H9 (cell line): Measurements from ENCODE around the gene KLF11. TPM values are rescaled to one million over a fixed set of nuclear protein-coding genes. Genes with fewer than 3 reads are reported as not detected.

ENCODE experiments used
- DNase-seq: peaks from one replicate; pipeline ENCODE4 v3.0.0-alpha.2; 2017
- H2AFZ ChIP-seq: one replicate; pipeline ENCODE4 v1.6.1; 2013; ENCODE audit warnings: mild to moderate bottlenecking, low read length, control low read depth, moderate library complexity
- H2AK5ac ChIP-seq: 2 replicates; pipeline ENCODE4 v1.6.1; 2013; ENCODE audit warnings: low read length, control low read depth, mixed read lengths; ENCODE audit not compliant: insufficient read length
- H2BK120ac ChIP-seq: one replicate; pipeline ENCODE4 v1.6.1; 2013; ENCODE audit warnings: low read depth, mild to moderate bottlenecking, low read length, control low read depth, inconsistent platforms; ENCODE audit not compliant: poor library complexity, severe bottlenecking
- H2BK12ac ChIP-seq: 2 replicates; pipeline ENCODE4 v1.6.1; 2013; ENCODE audit warnings: low read length, control low read depth, mixed read lengths, low read depth; ENCODE audit not compliant: insufficient read length
- H2BK15ac ChIP-seq: 2 replicates; pipeline ENCODE4 v1.6.1; 2013; ENCODE audit warnings: low read depth, low read length, control low read depth
- H2BK20ac ChIP-seq: one replicate; pipeline ENCODE4 v1.6.1; 2013; ENCODE audit warnings: low read depth, mild to moderate bottlenecking, low read length, control low read depth, inconsistent platforms; ENCODE audit not compliant: poor library complexity, severe bottlenecking
- H2BK5ac ChIP-seq: 2 replicates; pipeline ENCODE4 v1.6.1; 2013; ENCODE audit warnings: low read length, control low read depth, mixed read lengths; ENCODE audit not compliant: insufficient read length
- H3K14ac ChIP-seq: 2 replicates; pipeline ENCODE4 v1.6.1; 2013; ENCODE audit warnings: low read length, control low read depth; ENCODE audit not compliant: insufficient read depth
- H3K18ac ChIP-seq: 2 replicates; pipeline ENCODE4 v1.6.1; 2013; ENCODE audit warnings: low read depth, mild to moderate bottlenecking, mixed read lengths, low read length, control low read depth; ENCODE audit not compliant: insufficient read length
- H3K23ac ChIP-seq: 2 replicates; pipeline ENCODE4 v1.6.1; 2013; ENCODE audit warnings: low read length, control low read depth, mixed read lengths, low read depth; ENCODE audit not compliant: insufficient read length
- H3K23me2 ChIP-seq: 2 replicates; pipeline ENCODE4 v1.6.1; 2013; ENCODE audit warnings: low read depth, mild to moderate bottlenecking, mixed read lengths, low read length, control low read depth; ENCODE audit not compliant: insufficient read length, poor library complexity, severe bottlenecking
- H3K27ac ChIP-seq: 2 replicates; pipeline ENCODE4 v1.5.1; 2013; ENCODE audit warnings: low read length, control low read depth, mixed read lengths, low read depth; ENCODE audit not compliant: insufficient read length
- H3K27me3 ChIP-seq: 2 replicates; pipeline ENCODE4 v1.6.1; 2013; ENCODE audit warnings: low read length, control low read depth, inconsistent platforms; ENCODE audit not compliant: insufficient read depth
- H3K4ac ChIP-seq: 2 replicates; pipeline ENCODE4 v1.6.1; 2013; ENCODE audit warnings: low read depth, mild to moderate bottlenecking, control low read depth, inconsistent platforms, low read length, moderate library complexity
- H3K4me1 ChIP-seq: 2 replicates; pipeline ENCODE4 v1.6.1; 2013; ENCODE audit warnings: low read length, control low read depth, inconsistent platforms; ENCODE audit not compliant: insufficient read depth
- H3K4me2 ChIP-seq: 2 replicates; pipeline ENCODE4 v1.6.1; 2013; ENCODE audit warnings: low read length, control low read depth, mixed read lengths; ENCODE audit not compliant: insufficient read length, insufficient read depth
- H3K56ac ChIP-seq: 2 replicates; pipeline ENCODE4 v1.6.1; 2013; ENCODE audit warnings: low read depth, mild to moderate bottlenecking, mixed read lengths, low read length, control low read depth; ENCODE audit not compliant: insufficient read length
- H3K79me1 ChIP-seq: 2 replicates; pipeline ENCODE4 v1.6.1; 2013; ENCODE audit warnings: low read depth, mild to moderate bottlenecking, moderate library complexity, low read length, control low read depth, inconsistent platforms; ENCODE audit not compliant: insufficient read depth, poor library complexity, severe bottlenecking
- H3K79me2 ChIP-seq: 2 replicates; pipeline ENCODE4 v1.6.1; 2013; ENCODE audit warnings: low read length, control low read depth, inconsistent platforms; ENCODE audit not compliant: insufficient read depth
- H3K9ac ChIP-seq: 2 replicates; pipeline ENCODE4 v1.6.1; 2013; ENCODE audit warnings: low read length, control low read depth, mixed read lengths; ENCODE audit not compliant: insufficient read length; ENCODE audit errors: extremely low read depth
- H3K9me3 ChIP-seq: one replicate; pipeline ENCODE4 v1.6.1; 2013; ENCODE audit warnings: low read depth, low read length, inconsistent platforms; ENCODE audit not compliant: control insufficient read depth
- H3T11ph ChIP-seq: one replicate; pipeline ENCODE4 v1.6.1; 2013; ENCODE audit warnings: mild to moderate bottlenecking, low read length, control low read depth, inconsistent platforms
- H4K20me1 ChIP-seq: one replicate; pipeline ENCODE4 v1.6.1; 2013; ENCODE audit not compliant: control insufficient read depth, insufficient read length, insufficient read depth
- H4K5ac ChIP-seq: 2 replicates; pipeline ENCODE4 v1.6.1; 2013; ENCODE audit warnings: low read depth, mild to moderate bottlenecking, mixed read lengths, low read length, control low read depth; ENCODE audit not compliant: insufficient read length
- H4K8ac ChIP-seq: replicated peaks from 2 replicates; pipeline ENCODE4 v1.6.1; 2013; ENCODE audit warnings: low read length, control low read depth, mixed read lengths, low read depth; ENCODE audit not compliant: insufficient read length
- H4K91ac ChIP-seq: 2 replicates; pipeline ENCODE4 v1.6.1; 2013; ENCODE audit warnings: low read depth, mild to moderate bottlenecking, moderate library complexity, mixed read lengths, low read length, control low read depth; ENCODE audit not compliant: insufficient read length
- H3K27ac Mint-ChIP-seq, 3 experiments: 2 replicates in 2 of 3; 3 replicates in 1 of 3; pipeline ENCODE4 v1.8.0; 2020 to 2021; ENCODE audit warnings: mixed read lengths in 3 of 3, mild to moderate bottlenecking in 1 of 3, moderate library complexity in 1 of 3
- H3K27me3 Mint-ChIP-seq: 2 replicates; pipeline ENCODE4 v1.8.0; 2021; ENCODE audit warnings: low read depth, mild to moderate bottlenecking, moderate library complexity, mixed read lengths
- H3K36me3 Mint-ChIP-seq, 3 experiments: 2 replicates in 2 of 3; 3 replicates in 1 of 3; pipeline ENCODE4 v1.8.0; 2020 to 2021; ENCODE audit warnings: low read depth in 3 of 3, mixed read lengths in 3 of 3; ENCODE audit not compliant: insufficient read depth in 1 of 3
- H3K4me1 Mint-ChIP-seq, 2 experiments: 2 replicates each; pipeline ENCODE4 v1.8.0; 2020; ENCODE audit warnings: mixed read lengths in 2 of 2
- H3K4me3 Mint-ChIP-seq, 2 experiments: 2 replicates in 1 of 2; 3 replicates in 1 of 2; pipeline ENCODE4 v1.8.0; 2020 to 2021; ENCODE audit warnings: mild to moderate bottlenecking in 2 of 2, mixed read lengths in 2 of 2, moderate library complexity in 1 of 2
- H3K9me3 Mint-ChIP-seq, 2 experiments: 2 replicates in 1 of 2; 3 replicates in 1 of 2; pipeline ENCODE4 v1.8.0; 2020; ENCODE audit warnings: mild to moderate bottlenecking in 2 of 2, mixed read lengths in 2 of 2, moderate library complexity in 1 of 2
- CTCF ChIP-seq: fragments of 200-600 bp; sonication (generic); conservative IDR thresholded peaks from 3 replicates; pipeline ENCODE4 v1.8.0; 2021; ENCODE audit warnings: antibody characterized with exemption, mild to moderate bottlenecking
- WGBS: extraction: QIAGEN DNeasy Blood & Tissue Kit; methylation state at CpG from one replicate; pipeline ENCODE4 v1.1.7; 2013; ENCODE audit warnings: missing lambda C conversion rate, low lambda C conversion rate, mixed read lengths; ENCODE audit not compliant: insufficient read length; ENCODE audit errors: extremely low coverage; 5-methylcytosine and 5-hydroxymethylcytosine counted together
- total RNA-seq: library from RNA; stranded (reverse); gene quantifications from 2 replicates; pipeline ENCODE4 v1.2.1, GENCODE V29; 2021

The KLF11 gene
- total RNA-seq, 1 experiment from 2014 or later, result 15.5 TPM

GRCh38 chr2:9995059-9995458 is 48.3 kb upstream of the KLF11 start:
- Mint-ChIP-seq H3K4me1 (peaks cover 6% of the 10 kb centered on the region in 2 experiments; a peak in 3 of 4 replicates), H3K4me3 (no peak overlapping the region), H3K36me3 (peaks cover 0 to 5% (median 0%) of the 10 kb centered on the region in 3 experiments; a peak in 1 of 7 replicates), H3K9me3 (no peaks in the 10 kb centered on the region), H3K27me3 (peaks cover 3% of the 10 kb centered on the region; the same call in 1 of the 2 replicates), H3K27ac (no peak overlapping the region; a peak in 1 of 7 replicates)
- Histone ChIP-seq H3K27ac (no peak overlapping the region), H3K14ac (no peak overlapping the region), H3T11ph (no peak overlapping the region), H3K79me1 (no peaks in the 10 kb centered on the region), H4K8ac (no peak overlapping the region), H3K9ac (no peak overlapping the region), H4K20me1 (no peaks in the 10 kb centered on the region), H4K91ac (no peak overlapping the region), H2BK5ac (no peak overlapping the region), H3K23me2 (no peaks in the 10 kb centered on the region), H2BK20ac (no peak overlapping the region), H2AK5ac (no peak overlapping the region), H2AFZ (no peak overlapping the region), H2BK12ac (no peak overlapping the region), H2BK120ac (no peak overlapping the region), H3K18ac (no peak overlapping the region), H3K4me1 (no peaks in the 10 kb centered on the region), H4K5ac (no peak overlapping the region), H3K27me3 (no peaks in the 10 kb centered on the region), H3K4me2 (no peak overlapping the region), H3K56ac (no peak overlapping the region), H2BK15ac (no peak overlapping the region), H3K79me2 (no peaks in the 10 kb centered on the region), H3K4ac (no peak overlapping the region), H3K23ac (no peak overlapping the region), H3K9me3 (no peaks in the 10 kb centered on the region)
- no peak for TF ChIP-seq CTCF
- no peak for DNase-seq
- WGBS, result no CpG with 5 or more reads among the region's 5 CpGs
